Endothelial cell of umbilical vein (primary cell): ENCODE measurements around the gene SYTL1. TPM values are rescaled to one million over a fixed set of nuclear protein-coding genes. Genes with fewer than 3 reads are reported as not detected.

Source experiments
- BruUV-seq: library from RNA; stranded (reverse); fragments of 400-500 nt; replicated peaks from 2 replicates; lab custom pipeline; 2021; lab: Mats Ljungman, UMichigan
- CTCF ChIA-PET: fragments of 300-600, 350-600 bp; sonication (Branson Sonifier 250); formaldehyde crosslinking; loops from one replicate; lab custom pipeline; 2021; ENCODE audit warnings: antibody characterized with exemption, inconsistent platforms; lab: Charles Lee
- POLR2A ChIA-PET: fragments of 300-600, 350-600 bp; sonication (Branson Sonifier 250); formaldehyde crosslinking; loops from one replicate; lab custom pipeline; 2021; ENCODE audit warnings: antibody characterized with exemption, inconsistent platforms; lab: Charles Lee
- DNase-seq: peaks from one replicate; pipeline ENCODE4 v3.0.0-alpha.2; 2011; ENCODE audit warnings: low read depth, low spot score
- FAIRE-seq: peaks from 2 replicates; lab custom pipeline; 2011; peaks lifted over from hg19 to GRCh38; lab: Jason Lieb, UNC
- H2AFZ ChIP-seq: 2 replicates; pipeline ENCODE4 v1.6.0; 2012; ENCODE audit warnings: low read depth, low read length, control low read depth, inconsistent platforms
- H3K27ac ChIP-seq: 2 replicates; pipeline ENCODE4 v1.5.1; 2011; ENCODE audit warnings: low read depth, mild to moderate bottlenecking, control low read depth, low read length, moderate library complexity; ENCODE audit not compliant: insufficient read depth
- H3K27me3 ChIP-seq, 2 experiments: 2 replicates each; pipeline versions ENCODE4 v1.6.0 to v1.6.1; 2011; ENCODE audit warnings: low read length in 2 of 2, mixed read lengths in 1 of 2; ENCODE audit not compliant: control insufficient read depth in 2 of 2, insufficient read depth in 2 of 2
- H3K36me3 ChIP-seq, 2 experiments: 2 replicates in 1 of 2; 3 replicates in 1 of 2; pipeline ENCODE4 v1.5.1; 2011; ENCODE audit warnings: low read length in 2 of 2, mild to moderate bottlenecking in 1 of 2, moderate library complexity in 1 of 2; ENCODE audit not compliant: control insufficient read depth in 2 of 2, insufficient read depth in 2 of 2; ENCODE audit errors: extremely low read depth in 1 of 2
- H3K4me1 ChIP-seq: 3 replicates; pipeline ENCODE4 v1.5.1; 2011; ENCODE audit warnings: mild to moderate bottlenecking, low read length; ENCODE audit not compliant: control insufficient read depth, insufficient read depth; ENCODE audit errors: extremely low read depth
- H3K4me2 ChIP-seq: 2 replicates; pipeline ENCODE4 v1.6.1; 2011; ENCODE audit warnings: low read length, control low read depth, mixed read lengths; ENCODE audit not compliant: insufficient read depth
- H3K4me3 ChIP-seq, 3 experiments: fragments of 200-600 bp in 1 of 3; sonication (generic), shearing (Covaris generic) in 1 of 3; replicated peaks in 1 of 3; 2 replicates each; pipeline ENCODE4 v1.5.1; 2011 to 2016; ENCODE audit warnings: control low read depth in 3 of 3, low read length in 3 of 3, mild to moderate bottlenecking in 2 of 3, inconsistent platforms in 1 of 3, low read depth in 1 of 3, moderate library complexity in 1 of 3; ENCODE audit not compliant: insufficient read depth in 1 of 3
- H3K79me2 ChIP-seq: 2 replicates; pipeline ENCODE4 v1.6.0; 2012; ENCODE audit warnings: low read length, inconsistent platforms; ENCODE audit not compliant: control insufficient read depth, insufficient read depth
- H3K9ac ChIP-seq: replicated peaks from 2 replicates; pipeline ENCODE3; 2011; ENCODE audit warnings: low read length, control low read depth; ENCODE audit not compliant: insufficient read depth; ENCODE audit errors: extremely low read depth
- H3K9me1 ChIP-seq: replicated peaks from 3 replicates; pipeline ENCODE4 v1.6.0; 2011; ENCODE audit warnings: mild to moderate bottlenecking, low read length; ENCODE audit not compliant: control insufficient read depth, insufficient read depth; ENCODE audit errors: extremely low read depth
- H3K9me3 ChIP-seq: replicated peaks from 2 replicates; pipeline ENCODE4 v1.5.1; 2012; ENCODE audit warnings: low read length, inconsistent platforms; ENCODE audit not compliant: control insufficient read depth, insufficient read depth
- H4K20me1 ChIP-seq: replicated peaks from 2 replicates; pipeline ENCODE3; 2011; ENCODE audit warnings: mild to moderate bottlenecking, low read length; ENCODE audit not compliant: control insufficient read depth, insufficient read depth; ENCODE audit errors: extremely low read depth
- CTCF ChIP-seq, 2 donors: IDR thresholded peaks; 1 replicate in 1 of 2; 2 replicates in 1 of 2; pipeline ENCODE4 v1.5.1; 2011; ENCODE audit warnings: low read length in 2 of 2, mild to moderate bottlenecking in 2 of 2, moderate library complexity in 2 of 2, control low read depth in 1 of 2, inconsistent platforms in 1 of 2, low read depth in 1 of 2; ENCODE audit not compliant: insufficient read depth in 1 of 2; ENCODE audit errors: extremely low read depth in 1 of 2
- FOS ChIP-seq: IDR thresholded peaks from 2 replicates; pipeline ENCODE4 v1.6.1; 2011; ENCODE audit warnings: mild to moderate bottlenecking, low read length, moderate library complexity, borderline replicate concordance; ENCODE audit not compliant: insufficient read depth
- GATA2 ChIP-seq: IDR thresholded peaks from 2 replicates; pipeline ENCODE4 v1.7.0; 2011; ENCODE audit warnings: low read depth, mild to moderate bottlenecking, moderate library complexity, mixed read lengths, low read length; ENCODE audit not compliant: insufficient read length, insufficient read depth
- JUN ChIP-seq: IDR thresholded peaks from 2 replicates; pipeline ENCODE4 v1.6.1; 2011; ENCODE audit warnings: borderline replicate concordance, low read depth; ENCODE audit not compliant: insufficient read length, insufficient read depth
- MAX ChIP-seq: IDR thresholded peaks from 2 replicates; pipeline ENCODE4 v1.6.1; 2011; ENCODE audit not compliant: insufficient read depth, insufficient read length
- MYC ChIP-seq: IDR thresholded peaks from one replicate; pipeline ENCODE4 v1.6.1; 2011; ENCODE audit warnings: mild to moderate bottlenecking, low read depth, low read length
- POLR2AphosphoS5 ChIP-seq: IDR thresholded peaks from 2 replicates; pipeline ENCODE4 v1.6.1; 2012; ENCODE audit warnings: low read depth, mild to moderate bottlenecking, control low read depth, low read length, moderate library complexity; ENCODE audit not compliant: insufficient read depth
- dilution Hi-C: fragments of 300-500 bp; cut with MboI; formaldehyde crosslinking; loops from one replicate; pipeline ENCODE4 v1.15.0; 2019; ENCODE audit warnings: low sequenced_read_pairs; ENCODE audit not compliant: extremely low pct_ligation_motif_present
- intact Hi-C: fragments of 100-400 bp; cut with micrococcal nuclease; formaldehyde crosslinking; loops from one replicate; pipeline ENCODE4 v1.10.0; 2022
- polyA plus RNA-seq, 4 experiments: library from polyadenylated mRNA; depleted of rRNA in 3 of 4; stranded (reverse) in 3 of 4; unstranded in 1 of 4; fragments of >200 nt; gene quantifications; 2 replicates each; pipeline versions ENCODE4 v1.2.1 to v1.2.3, GENCODE V29; 2011 to 2012; ENCODE audit warnings: missing spikeins in 1 of 4
- total RNA-seq: library from RNA; stranded (reverse); gene quantifications from 2 replicates; pipeline ENCODE4 v1.2.3, GENCODE V29; 2021

Gene SYTL1
- total and polyA plus RNA-seq, 2 donors (not counting 3 experiments of a cell fraction or from before 2014, with no cell fraction given) = 0.04 TPM; not detected in 1

- H3K4me3 ChIP-seq = peak overlapping the region in 1 of 3 experiments; percentile 31
- peak; percentile 73 for FAIRE-seq
- intact Hi-C loops (no loop called here), dilution Hi-C loops (no loop called here)
- no peak overlapping the region for H3K9ac ChIP-seq
- POLR2A ChIA-PET = no interaction called here
- H3K27me3 ChIP-seq = peaks cover 2 to 5% of the 10 kb centered on the region in 2 experiments
- H2AFZ ChIP-seq = peak overlapping the region; percentile 75
- H3K9me3 ChIP-seq = no peaks in the 10 kb centered on the region
- H3K4me1 ChIP-seq = peaks cover 7% of the 10 kb centered on the region
- H3K27ac ChIP-seq = no peak overlapping the region
- H3K9me1 ChIP-seq = no peaks in the 10 kb centered on the region
- BruUV-seq = no TSS peak
- CTCF ChIA-PET = interaction anchor here (0.6 to 2.1 kb wide), 13 partner anchors 8 to 358 kb away, joined by 3 to 12 read pairs (median 4); partner anchors contain the start of gene FCN3
- H4K20me1 ChIP-seq = no peaks in the 10 kb centered on the region
- TF ChIP-seq MAX (peak; percentile 25), MYC (no peak), JUN (no peak), POLR2AphosphoS5 (peak; percentile 8), GATA2 (no peak), CTCF (IDR thresholded peaks at IDR 0.05; ENCODE audit: extremely low read depth in 1 of 2, insufficient read depth in 1 of 2, low read depth in 1 of 2, low read length in 2 of 2) (no peak), FOS (no peak)
- peak overlapping the region; percentile 45 for H3K4me2 ChIP-seq
- peak; percentile 69 for DNase-seq
- no peaks in the 10 kb centered on the region for H3K36me3 ChIP-seq
- H3K79me2 ChIP-seq = no peaks in the 10 kb centered on the region
Measured at GRCh38 chr1:27349784-27350662, 8.2 kb downstream of the SYTL1 start.
